Stimulated activated CD4-positive, alpha-beta T cell treated with anti-CD3 and anti-CD28 coated beads, Interleukin-2, amount 100 ng/mL, for 4 hours (primary cell): ENCODE results near the gene G3BP1.
"Not testable (repeated sequence)": the region's sequence is repeated elsewhere in the genome, so short reads cannot be mapped to it uniquely, and the experiment has no call there.

ENCODE experiments used
- DNase-seq: peaks from one replicate; pipeline ENCODE4 v3.0.0-alpha.2; 2020; ENCODE audit warnings: low read depth

G3BP1 gene

GRCh38 chr5:151757233-151758140 is 14.3 kb upstream of the G3BP1 start:
- peak; percentile 16 for DNase-seq

DNA sequence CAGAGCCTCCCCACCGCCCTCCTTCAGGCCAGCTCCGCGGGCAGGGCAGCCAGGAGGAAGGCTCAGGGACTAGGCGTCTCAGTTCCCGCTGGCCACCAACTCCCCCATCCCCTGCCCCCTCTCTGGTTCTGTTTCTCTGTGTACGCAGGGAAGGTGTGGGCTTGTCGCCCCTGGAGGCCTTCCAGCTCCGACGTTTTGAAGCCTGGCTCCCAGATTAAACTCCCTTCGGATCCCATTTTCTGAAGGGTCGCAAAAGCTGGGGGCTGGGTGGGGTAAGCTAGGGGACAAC is 13.7 kb upstream of the G3BP1 start:
- DNase-seq, result no peak

- peak; percentile 88 for DNase-seq
Observed at GRCh38 chr5:151758430-151759241, 13.1 kb upstream of the G3BP1 start, which contains the start of gene ATOX1. Gene ATOX1, minus strand, starts transcription at chr5:151758631. Its CDS starts 80 bp downstream, at chr5:151758551.

DNA sequence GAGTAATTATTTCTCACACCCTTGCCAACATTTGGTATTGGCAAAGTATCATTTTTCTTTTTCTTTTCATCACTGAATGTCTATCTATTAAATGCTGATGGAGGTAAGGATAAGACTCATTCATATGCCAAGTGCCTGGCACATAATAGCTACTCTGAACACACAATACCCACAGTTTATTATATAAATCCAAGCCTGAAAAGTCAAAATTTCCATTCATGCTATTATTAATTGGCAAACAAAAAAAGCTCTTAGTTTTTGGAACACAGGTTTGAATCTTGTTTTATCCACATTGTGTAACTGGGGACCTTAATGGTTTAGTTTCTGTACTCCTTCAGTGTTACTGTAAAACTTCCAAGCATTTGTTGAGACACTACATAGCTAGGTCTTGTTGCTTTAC is 7.0 kb upstream of the G3BP1 start:
- DNase-seq, result no peak

- no peak for DNase-seq
Observed at GRCh38 chr5:151766975-151767374, 4.8 kb upstream of the G3BP1 start.

GRCh38 chr5:151770383-151771258 is 1.1 kb upstream of the G3BP1 start:
- DNase-seq, result peak; percentile 29

DNA sequence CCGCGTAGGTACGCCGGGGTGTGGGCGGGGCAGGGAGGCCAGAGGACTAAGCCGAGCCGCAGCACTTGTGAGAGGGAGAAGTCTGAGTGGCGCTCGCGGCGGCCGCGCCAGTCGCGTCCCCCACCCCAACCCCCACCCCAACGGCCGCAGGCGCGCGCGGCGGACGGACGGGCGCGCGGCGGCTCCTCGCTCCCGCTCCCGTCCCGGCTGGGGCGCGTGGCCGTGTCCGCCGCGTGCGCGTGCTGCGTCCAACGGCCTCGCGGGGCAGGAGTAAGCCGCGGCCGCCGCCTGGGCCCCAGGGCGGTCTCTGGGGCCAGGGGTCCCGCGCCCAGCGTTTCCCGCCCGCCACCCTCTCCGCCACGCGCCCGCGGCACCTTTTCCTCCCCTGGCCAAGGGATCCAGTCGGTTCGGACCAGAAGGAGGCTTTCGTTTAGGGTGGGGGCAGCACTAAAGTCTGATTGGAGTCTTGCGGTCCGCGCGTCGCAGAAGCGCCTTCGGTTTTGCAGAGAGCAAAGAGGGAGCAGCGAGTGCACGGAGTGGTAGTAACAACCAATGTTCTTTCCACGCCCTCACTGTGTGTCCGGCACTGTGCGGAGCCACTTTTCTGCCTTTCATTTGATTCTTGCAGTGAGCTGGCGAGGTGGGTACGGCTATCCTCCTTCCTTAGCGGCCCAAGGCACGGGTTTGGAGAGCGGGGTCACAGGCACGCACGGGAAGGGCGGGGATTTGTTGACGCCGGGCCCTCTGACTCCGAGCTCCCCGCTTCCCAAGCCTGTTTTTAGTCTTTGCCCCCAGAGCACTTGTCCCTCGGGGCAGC is 483 bp downstream of the G3BP1 start:
- DNase-seq, result peak; percentile 6

GRCh38 chr5:151772846-151773561 is 1.2 kb downstream of the G3BP1 start:
- no peak for DNase-seq

- DNase-seq, result no peak
Observed at GRCh38 chr5:151773951-151774350, 2.2 kb downstream of the G3BP1 start.

- no peak for DNase-seq
Observed at GRCh38 chr5:151775025-151775606, 3.4 kb downstream of the G3BP1 start.

DNA sequence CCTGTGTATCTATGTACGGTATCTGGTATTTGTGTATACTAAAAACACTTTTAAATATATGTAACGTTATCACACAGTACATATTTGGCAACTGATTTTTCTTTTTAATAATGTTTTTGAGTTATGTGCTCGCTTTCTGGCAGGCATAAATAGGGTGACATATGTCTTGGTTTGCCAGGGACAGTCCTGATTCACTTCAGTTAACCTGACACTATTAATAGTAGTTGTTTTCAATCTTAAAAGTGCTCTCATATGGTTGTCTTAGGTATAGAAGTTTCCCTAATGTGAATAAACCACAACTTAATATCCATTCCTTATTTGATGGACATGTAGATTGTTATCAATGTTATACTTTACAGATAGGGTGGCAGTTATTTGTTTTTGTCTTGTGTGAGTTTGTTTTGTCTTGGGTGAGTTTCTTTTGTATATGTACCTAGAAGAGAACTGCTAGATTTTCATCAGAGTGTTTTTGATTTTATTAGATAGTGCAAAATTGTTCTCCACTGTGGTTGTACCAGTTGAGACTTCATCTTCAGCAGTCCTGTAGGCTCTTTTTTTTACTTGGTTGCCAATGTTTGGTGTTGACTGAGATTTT is 7.9 kb downstream of the G3BP1 start:
- DNase-seq, result no peak

DNA sequence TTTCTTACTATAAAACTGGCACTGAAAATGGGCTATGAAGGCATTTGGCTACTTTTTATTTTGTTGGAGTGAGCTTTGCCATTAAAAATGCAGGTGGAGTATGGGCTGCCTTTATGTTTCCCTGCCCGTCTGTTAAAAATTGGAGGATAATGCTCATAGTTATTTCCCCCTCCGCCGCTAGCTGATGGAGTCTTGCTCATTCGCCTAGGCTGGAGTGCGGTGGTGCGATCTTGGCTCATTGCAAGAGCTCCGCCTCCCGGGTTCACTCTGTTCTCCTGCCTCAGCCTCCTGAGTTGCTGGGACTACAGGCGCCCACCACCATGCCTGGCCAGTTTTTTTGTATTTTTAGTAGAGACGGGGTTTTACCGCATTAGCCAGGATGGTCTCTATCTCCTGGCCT is 8.6 kb downstream of the G3BP1 start:
- DNase-seq, result no peak

DNA sequence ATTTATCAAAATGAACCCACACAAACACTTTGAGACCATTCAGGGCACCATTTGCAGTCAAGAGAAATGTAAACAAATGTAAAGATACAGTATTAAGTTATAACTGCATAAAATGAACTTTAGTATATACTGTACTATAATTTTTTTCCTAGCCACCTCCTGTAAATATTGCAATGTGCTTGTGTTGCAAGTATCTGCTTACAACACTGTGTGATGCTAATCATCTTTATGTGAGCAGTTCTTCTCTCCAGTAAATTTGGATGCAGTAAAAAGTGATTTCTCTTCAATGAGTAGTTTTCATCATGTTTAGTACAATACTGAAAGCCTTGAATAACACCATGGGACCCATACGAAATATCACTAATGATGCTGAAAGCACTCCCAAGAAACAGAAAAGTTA is 9.4 kb downstream of the G3BP1 start:
- no peak for DNase-seq

GRCh38 chr5:151783664-151784063 is 11.9 kb downstream of the G3BP1 start:
- DNase-seq, result not testable (repeated sequence)

DNA sequence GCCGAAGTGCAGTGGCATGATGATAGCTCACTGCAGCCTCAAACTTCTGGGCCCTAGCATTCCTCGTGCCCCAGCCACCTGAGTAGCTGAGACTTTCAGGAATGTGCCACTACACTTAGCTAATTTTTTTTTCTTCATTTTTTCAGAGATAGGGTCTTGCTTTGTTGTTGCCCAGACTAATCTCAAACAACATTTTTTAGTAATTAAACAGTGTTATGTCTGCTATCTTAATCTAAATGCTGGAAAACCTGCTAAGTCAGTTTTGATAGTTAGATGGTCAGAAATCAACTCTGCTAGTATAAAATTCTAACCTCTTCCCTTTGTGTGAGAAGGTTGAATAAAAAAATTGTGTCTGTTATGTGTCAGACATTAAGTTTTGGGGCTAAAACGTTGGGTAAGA is 12.4 kb downstream of the G3BP1 start:
- no peak for DNase-seq

- DNase-seq, result no peak
Observed at GRCh38 chr5:151786468-151786867, 14.7 kb downstream of the G3BP1 start.

- no peak for DNase-seq
Observed at GRCh38 chr5:151787817-151788216, 16.1 kb downstream of the G3BP1 start.

DNA sequence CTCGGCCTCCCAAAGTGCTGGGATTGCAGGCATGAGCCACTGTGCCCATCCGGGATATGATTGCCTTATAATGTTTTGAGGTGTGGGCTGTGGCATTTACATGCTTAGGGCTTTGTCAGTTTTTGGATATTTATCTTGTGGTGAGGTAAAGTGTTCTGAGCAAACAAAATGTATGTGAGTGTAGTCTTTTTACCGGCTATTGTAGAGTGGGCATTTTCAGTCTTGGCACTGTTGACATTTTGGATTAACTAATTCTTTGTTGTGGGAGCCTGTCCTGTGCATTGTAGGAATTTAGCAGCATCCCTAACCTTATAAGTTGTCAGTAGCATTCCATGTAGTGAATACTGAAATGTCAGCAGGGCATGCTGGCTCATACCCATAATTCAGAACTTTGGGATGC is 21.6 kb downstream of the G3BP1 start:
- DNase-seq, result no peak

DNA sequence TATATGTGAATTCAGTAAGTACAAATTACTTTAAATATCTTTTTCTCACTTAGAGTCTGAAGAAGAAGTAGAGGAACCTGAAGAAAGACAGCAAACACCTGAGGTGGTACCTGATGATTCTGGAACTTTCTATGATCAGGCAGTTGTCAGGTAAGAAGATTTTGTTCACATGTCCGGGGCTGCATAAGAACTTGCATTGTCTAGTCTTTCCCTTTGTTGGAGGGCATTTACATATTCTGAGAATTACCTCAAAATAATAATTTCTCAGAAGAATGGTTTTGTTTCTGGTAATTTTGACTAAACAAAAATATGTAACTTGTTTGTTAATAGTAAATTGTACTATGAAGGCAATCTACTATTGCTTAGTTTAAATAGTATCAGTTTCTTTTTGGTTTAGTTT is 23.7 kb downstream of the G3BP1 start:
- DNase-seq, result no peak

GRCh38 chr5:151798674-151799073 is 26.9 kb downstream of the G3BP1 start:
- no peak for DNase-seq
